GM03348 (cell line): ENCODE measurements around the gene GATAD2A.

Experiments
- DNase-seq: peaks from one replicate; pipeline ENCODE4 v3.0.0; 2012; ENCODE audit warnings: low spot score

GATAD2A gene

GRCh38 chr19:19547674-19548336 lies 142.3 kb downstream of the GATAD2A start:
- DNase-seq = no peak

GRCh38 chr19:19548915-19549759 lies 143.7 kb downstream of the GATAD2A start:
- no peak for DNase-seq

- no peak for DNase-seq
Measured at GRCh38 chr19:19549804-19550464, 144.5 kb downstream of the GATAD2A start.

GRCh38 chr19:19550485-19550929 lies 145.0 kb downstream of the GATAD2A start:
- DNase-seq = peak; percentile 48

GRCh38 chr19:19550972-19551852 lies 145.7 kb downstream of the GATAD2A start:
- no peak for DNase-seq

- DNase-seq = no peak
Measured at GRCh38 chr19:19551853-19552192, 146.3 kb downstream of the GATAD2A start.

- DNase-seq = peak; percentile 80
Measured at GRCh38 chr19:19552798-19553197, 147.3 kb downstream of the GATAD2A start.

- no peak for DNase-seq
Measured at GRCh38 chr19:19553670-19554069, 148.2 kb downstream of the GATAD2A start.

- DNase-seq = peak; percentile 89
Measured at GRCh38 chr19:19554074-19555023, 148.9 kb downstream of the GATAD2A start.

- no peak for DNase-seq
Measured at GRCh38 chr19:19558055-19558454, 152.6 kb downstream of the GATAD2A start.
